ENCODE data around the gene KIAA0513.

KIAA0513 gene

DNA sequence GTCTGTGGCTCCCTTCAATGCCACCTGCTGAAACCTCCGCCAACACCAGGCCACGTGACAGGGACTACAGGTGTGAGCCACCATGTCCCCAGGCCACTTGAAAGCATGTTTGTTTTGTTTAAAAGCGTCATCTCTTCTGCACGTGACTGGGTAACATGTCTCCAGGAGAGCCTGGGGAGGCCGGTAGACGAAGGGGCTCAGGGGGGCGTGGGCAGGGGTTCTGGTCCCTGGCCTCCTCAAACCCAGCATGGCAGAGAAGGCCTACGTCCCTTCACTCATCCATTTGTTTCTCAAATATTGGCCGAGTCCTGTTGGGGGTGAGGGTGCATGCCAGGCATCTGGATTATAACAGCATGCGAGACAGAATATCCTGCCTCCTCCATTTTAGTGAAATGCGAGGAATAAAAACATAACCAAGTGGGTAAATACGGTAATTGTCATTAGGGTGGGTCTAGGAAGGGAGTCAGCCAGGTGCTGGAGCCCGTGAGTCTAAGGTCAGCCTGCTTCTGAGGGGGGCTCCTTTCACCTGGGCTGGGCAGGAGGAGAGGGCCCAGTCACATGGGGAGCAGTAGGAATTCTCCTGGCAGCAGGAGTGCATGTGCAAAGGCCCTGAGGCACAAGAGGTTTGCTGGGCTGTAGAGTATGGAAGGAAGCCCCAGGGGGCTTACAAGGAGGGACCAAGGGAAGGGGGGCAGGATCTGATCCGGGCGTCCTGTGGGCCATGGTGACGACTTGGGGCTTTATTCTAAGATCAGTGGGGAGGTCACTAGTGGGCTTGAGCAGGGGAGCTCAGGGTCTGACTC, 111.4 kb downstream of the KIAA0513 start:
- DNase-seq = no peak

GRCh38 chr16:85139881-85140339, 112.3 kb downstream of the KIAA0513 start:
- DNase-seq = no peak

- DNase-seq = no peak
Measured at GRCh38 chr16:85140455-85141012, 112.9 kb downstream of the KIAA0513 start.

DNA sequence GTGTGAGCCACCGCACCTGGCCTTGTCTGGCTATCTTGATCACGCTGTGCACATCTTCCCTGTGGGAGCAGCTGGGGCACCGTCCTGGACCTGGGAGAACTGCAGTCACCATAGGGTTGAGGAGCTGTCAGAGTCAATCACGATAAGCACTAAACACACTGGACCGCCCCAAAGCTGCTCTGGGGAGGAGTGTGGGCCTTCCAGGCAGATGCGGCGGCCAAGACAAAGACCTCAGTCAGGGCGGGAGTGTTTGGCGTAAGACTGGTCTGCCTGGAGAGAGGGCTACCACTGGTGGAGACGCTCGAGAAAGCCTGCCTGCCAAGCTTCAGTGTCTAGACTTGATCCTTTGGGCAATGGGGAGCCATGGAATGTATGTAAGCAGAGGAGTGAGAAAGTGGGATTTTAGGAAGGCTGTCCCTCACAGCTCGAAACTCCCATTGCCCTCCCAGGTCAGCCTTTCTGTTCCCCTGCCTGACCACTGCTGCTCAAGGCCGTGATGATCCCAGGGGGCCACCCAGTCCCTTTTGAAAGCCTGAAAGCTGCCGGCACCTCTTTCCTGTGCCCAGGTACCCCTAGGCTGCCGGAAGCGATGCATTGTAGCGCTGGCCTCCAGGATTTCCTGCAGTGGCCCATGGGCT, 114.0 kb downstream of the KIAA0513 start:
- DNase-seq = no peak

GRCh38 chr16:85142129-85142513, 114.5 kb downstream of the KIAA0513 start:
- no peak for DNase-seq

GRCh38 chr16:85142771-85143211, 115.2 kb downstream of the KIAA0513 start:
- DNase-seq = no peak

Data from hematopoietic multipotent progenitor cell treated with erythropoietin and hydrocortisone succinate and interleukin-3 and kit ligand, for 8 days (in vitro differentiated cells).